Choroid plexus epithelial cell (primary cell): ENCODE data around the gene IL4R.
"Not testable (repeated sequence)": the region's sequence is repeated elsewhere in the genome, so short reads cannot be mapped to it uniquely, and the experiment has no call there.

Experiments
- DNase-seq: peaks from one replicate; pipeline ENCODE4 v3.0.0-alpha.2; 2010; ENCODE audit warnings: low read depth
- H3K4me3 ChIP-seq: 2 replicates; pipeline ENCODE4 v1.5.1; 2011; ENCODE audit warnings: low read depth, mild to moderate bottlenecking, control low read depth, low read length, moderate library complexity
- TF ChIP-seq, protein P1 (sequence below): conservative IDR thresholded peaks from 2 replicates; pipeline ENCODE4 v1.5.1; 2011; ENCODE audit warnings: low read depth, mild to moderate bottlenecking, control low read depth, inconsistent platforms, low read length, moderate library complexity

Gene IL4R

DNA sequence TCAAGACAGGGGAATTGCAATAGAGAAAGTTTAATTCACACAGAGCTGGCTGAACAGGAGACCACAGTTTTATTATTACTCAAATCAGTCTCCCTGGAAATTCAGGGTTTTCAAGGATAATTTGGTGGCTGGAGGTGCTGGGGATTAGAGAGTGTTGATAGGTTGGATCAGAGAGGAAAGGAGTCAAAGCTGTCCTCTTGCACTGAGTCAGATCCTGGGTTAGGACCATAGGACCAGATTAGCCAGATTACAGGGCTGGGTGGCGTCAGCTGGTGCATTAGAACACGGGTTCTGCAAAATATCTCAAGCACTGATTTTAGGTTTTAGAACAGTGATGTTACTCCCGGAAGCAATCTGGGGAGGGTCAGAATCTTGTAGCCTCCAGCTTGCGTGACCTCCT, 43.4 kb upstream of the IL4R start:
- TF ChIP-seq, protein P1, sequence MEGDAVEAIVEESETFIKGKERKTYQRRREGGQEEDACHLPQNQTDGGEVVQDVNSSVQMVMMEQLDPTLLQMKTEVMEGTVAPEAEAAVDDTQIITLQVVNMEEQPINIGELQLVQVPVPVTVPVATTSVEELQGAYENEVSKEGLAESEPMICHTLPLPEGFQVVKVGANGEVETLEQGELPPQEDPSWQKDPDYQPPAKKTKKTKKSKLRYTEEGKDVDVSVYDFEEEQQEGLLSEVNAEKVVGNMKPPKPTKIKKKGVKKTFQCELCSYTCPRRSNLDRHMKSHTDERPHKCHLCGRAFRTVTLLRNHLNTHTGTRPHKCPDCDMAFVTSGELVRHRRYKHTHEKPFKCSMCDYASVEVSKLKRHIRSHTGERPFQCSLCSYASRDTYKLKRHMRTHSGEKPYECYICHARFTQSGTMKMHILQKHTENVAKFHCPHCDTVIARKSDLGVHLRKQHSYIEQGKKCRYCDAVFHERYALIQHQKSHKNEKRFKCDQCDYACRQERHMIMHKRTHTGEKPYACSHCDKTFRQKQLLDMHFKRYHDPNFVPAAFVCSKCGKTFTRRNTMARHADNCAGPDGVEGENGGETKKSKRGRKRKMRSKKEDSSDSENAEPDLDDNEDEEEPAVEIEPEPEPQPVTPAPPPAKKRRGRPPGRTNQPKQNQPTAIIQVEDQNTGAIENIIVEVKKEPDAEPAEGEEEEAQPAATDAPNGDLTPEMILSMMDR = no peak
- H3K4me3 ChIP-seq = no peak overlapping the region
- no peak for DNase-seq

DNA sequence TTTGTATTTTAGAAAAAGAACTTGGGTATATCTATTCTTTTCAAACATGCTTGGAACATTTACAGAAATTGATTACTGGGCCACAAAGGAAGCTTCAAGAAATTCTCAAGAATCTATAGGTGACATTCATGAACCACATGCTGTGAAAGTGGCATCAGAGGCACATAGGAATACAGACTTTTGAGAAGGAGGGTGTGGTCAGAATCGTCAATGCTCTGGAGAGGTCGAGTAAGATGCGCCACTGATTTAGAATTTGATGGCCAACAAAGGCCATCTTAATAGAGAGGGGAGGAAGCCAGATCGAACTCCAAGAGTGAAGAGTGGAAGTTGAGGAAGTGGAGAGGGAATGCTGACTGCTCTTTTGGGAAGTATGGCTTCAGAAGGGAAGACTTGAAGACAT, 41.7 kb upstream of the IL4R start:
- TF ChIP-seq, protein P1 = no peak
- no peak overlapping the region for H3K4me3 ChIP-seq
- DNase-seq = no peak

DNA sequence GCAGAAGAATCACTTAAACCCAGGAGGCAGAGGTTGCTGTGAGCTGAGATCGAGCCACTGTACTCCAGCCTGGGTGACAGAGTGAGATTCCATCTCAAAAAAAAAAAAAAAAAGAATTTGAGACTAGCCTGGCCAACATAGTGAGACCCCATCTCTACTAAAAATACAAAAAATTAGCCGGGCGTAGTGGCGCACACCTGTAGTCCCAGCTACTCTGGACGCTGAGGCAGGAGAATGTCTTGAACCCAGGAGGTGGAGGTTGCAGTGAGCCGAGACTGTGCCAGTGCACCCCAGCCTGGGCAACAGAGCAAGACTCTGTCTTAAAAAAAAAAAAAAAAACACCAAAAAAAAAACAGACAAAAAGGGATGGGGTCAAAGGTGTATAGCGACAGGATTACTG, 41.1 kb upstream of the IL4R start:
- DNase-seq, H3K4me3 ChIP-seq: not testable (repeated sequence)

DNA sequence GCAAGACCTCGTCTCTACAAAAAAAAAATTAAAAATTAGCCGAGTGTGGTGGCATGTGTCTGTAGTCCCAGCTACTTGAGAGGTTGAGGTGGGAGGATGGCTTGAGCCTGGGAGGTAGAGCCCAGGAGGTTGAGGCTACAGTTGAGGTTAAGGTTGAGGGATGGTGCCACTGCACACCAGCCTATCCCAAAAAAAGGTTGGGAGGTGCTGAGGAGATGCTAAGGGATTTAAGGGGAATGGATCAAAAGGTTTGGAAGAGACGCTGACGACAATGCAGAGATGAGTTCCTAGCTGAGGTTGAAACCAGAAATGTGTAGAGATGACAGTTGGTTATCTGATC, 40.5 kb upstream of the IL4R start:
- no peak for DNase-seq
- TF ChIP-seq, protein P1 = no peak
- no peak overlapping the region for H3K4me3 ChIP-seq

DNA sequence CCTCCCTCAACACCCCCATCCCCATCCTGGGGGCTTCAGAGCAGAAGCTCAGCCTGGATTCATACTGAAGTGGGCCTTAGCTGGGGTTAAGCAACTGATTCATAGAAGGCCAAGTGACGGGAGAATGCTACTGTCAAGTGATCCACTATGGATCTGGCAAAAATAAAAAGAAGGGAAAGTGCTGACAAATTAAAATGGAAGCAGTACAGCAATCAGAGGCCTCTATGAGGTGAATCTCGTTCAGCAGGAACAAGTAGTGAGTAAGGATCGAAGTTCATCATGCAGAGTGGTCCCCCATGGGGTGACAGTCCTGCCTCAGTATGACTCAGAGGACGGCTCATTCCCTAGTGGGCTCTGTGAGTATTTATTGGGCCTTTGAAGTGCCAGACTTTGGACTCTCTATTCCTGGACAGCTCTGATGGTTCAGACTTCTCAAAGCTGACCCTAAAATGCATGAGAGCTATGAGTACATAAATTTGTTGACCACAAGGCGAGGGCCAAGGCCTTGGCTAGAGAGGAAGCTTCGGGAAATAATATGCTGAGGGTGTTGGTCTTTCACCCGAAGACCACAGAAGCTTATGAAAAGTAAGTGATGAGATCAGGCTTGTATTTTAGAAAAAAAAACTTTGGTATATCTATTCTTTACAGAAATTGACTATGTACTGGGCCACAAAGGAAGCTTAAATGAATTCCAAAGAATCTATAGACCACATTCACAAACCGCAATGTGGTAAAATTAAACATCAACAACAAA, 39.9 kb upstream of the IL4R start:
- no peak overlapping the region for H3K4me3 ChIP-seq
- peak; percentile 83 for DNase-seq
- TF ChIP-seq, protein P1 = peak; percentile 35

DNA sequence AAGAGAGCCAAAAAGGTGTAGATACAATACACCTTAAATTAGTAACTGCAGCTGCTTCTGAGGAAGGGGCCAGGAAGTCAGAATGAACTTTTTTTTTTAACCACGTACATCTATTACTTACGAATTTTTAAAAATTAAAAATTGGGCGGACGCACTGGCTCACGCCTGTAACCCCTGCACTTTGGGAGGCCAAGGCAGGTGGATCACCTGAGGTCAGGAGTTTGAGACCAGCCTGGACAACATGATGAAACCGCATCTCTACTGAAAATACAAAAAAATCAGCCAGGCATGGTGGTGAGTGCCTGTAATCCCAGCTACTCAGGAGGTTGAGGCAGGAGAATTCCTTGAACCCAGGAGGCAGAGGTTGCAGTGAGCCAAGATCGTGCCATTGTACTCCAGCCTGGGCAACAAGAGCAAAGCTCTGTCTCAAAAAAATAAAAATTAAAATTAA, 39.3 kb upstream of the IL4R start:
- H3K4me3 ChIP-seq, DNase-seq: not testable (repeated sequence)

DNA sequence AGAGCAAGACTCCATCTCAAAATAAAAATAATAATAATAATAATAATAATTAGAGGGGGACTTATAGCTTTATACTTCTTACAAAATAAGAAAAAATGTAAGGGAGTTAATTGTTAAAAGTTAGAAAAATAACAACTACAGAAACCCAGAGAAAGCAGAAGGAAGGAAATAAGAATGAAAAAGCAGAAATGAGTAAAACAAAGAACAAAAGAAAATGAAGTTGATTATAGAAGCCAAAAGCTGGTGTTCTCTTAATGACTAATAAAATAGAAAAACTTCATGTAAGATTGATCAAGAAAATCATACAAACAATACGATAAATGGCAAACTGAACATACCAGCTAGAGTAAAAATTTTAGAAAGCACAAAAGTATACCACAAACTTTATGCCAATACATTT, 38.4 kb upstream of the IL4R start:
- no peak overlapping the region for H3K4me3 ChIP-seq

DNA sequence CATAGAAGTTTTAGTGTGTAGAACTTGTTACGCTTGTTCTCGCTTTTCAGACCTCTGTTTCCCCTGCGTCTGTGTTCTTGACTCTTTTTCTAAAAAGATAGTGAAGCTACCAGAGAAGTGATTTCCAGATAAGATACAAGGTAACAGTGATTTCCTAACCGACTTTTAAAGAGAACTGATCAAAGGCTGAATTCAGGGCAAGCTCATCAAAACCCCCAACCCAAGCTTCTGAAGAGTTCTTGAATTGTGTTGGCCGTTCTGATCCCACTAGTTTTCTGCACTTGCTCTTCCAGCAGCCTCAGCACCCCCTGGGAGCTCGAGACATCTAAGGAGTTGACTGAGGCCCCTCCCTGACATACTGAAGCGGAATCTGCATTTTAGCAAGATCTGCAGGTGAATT, 32.5 kb upstream of the IL4R start:
- no peak for DNase-seq
- TF ChIP-seq, protein P1 = no peak
- no peak overlapping the region for H3K4me3 ChIP-seq

More for the DNA sequence above, 38.4 kb upstream of the IL4R start:
- DNase-seq = no peak
- TF ChIP-seq, protein P1 = no peak
